A549 treated with ZK216348 at 1 μM for 4 hours (cell line): ENCODE measurements around the gene PLEKHG1. TPM values are rescaled to one million over a fixed set of nuclear protein-coding genes. Genes with fewer than 3 reads are reported as not detected.

Experiments
- total RNA-seq: library from RNA; stranded (reverse); fragments of 200-300 nt; extraction: Qiagen RNA extraction; gene quantifications from 5 replicates; pipeline ENCODE4 v1.2.3, GENCODE V29; 2022; ENCODE audit warnings: low read depth

PLEKHG1 gene
- 0.34 to 1.0 TPM (median 0.43 TPM) in 5 replicates for total RNA-seq

DNA sequence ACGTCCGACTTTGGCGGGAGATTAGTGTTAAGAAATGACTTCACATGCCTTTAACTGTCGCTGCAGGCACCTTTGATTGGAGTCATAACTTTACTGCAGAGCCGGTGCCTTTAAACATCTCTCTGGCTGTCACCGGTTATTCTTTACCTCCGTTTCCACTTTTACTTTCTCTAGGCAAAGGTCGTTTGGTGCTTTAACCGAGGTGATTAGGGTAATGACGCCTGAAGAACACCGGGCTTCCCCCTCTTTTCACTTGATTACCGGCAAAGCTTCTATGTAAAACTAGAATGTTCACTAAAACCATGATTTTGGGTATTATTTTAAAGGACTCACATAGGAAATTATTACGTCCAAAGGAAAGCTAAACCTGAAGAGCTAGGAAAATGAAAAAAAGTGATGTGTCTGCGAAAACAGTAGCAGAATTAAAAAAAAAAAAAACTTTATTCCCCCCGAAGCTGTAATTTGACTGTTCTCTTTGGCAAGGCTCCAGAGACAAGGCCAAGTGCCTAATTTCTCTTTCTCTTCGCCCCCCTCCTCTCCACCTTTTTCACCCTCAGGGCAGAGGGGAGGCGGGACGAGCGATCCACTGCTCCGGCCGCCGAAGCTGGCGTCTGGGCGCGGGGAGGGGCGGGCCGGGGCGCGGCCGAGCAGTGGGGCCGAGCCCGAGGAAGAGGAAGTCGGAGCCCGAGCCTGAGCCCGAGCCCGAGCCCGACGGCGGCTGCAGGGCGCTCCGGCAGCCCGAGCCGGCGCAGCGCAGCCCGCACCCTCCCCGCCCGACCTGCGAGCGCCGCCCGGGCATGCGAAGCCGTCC, at the start of gene PLEKHG1:
PLEKHG1 (plus strand) TSS at position 687 of the 811 bp plus-strand sequence. CDS start 133,797 bp downstream, outside the sequence.

Other genes starting within 250 kb of the PLEKHG1 start
- not detected in 5 replicates for gene IYD, start 230.9 kb upstream of the PLEKHG1 start, total RNA-seq